ENCODE data around the gene TXNRD1. TPM values are rescaled to one million over a fixed set of nuclear protein-coding genes. Genes with fewer than 3 reads are reported as not detected.
"Not testable (repeated sequence)": the region's sequence is repeated elsewhere in the genome, so short reads cannot be mapped to it uniquely, and the experiment has no call there.

TXNRD1 gene
- total RNA-seq, 2 donors from 2014 or later = 107 to 185 TPM

- intact Hi-C loops (cut with DNase I) = no loop called here
- no peak for DNase-seq (ENCODE audit: low spot score)
These were observed 27.0 kb upstream of the TXNRD1 start for GRCh38 chr12:104188534-104188933.

GRCh38 chr12:104189915-104190555, 25.5 kb upstream of the TXNRD1 start:
- DNase-seq (ENCODE audit: low spot score) = no peak
- intact Hi-C loops (cut with DNase I) = no loop called here

GRCh38 chr12:104190641-104191176, 24.9 kb upstream of the TXNRD1 start:
- intact Hi-C loops (cut with DNase I) = no loop called here
- DNase-seq (ENCODE audit: low spot score) = no peak

- intact Hi-C loops (cut with DNase I) = no loop called here
- no peak for DNase-seq (ENCODE audit: low spot score)
These were observed 18.3 kb upstream of the TXNRD1 start for GRCh38 chr12:104197264-104197663.

- DNase-seq (ENCODE audit: low spot score) = no peak
- intact Hi-C loops (cut with DNase I) = loop anchor here (5.0 to 10.0 kb wide), 2 partner anchors 155 to 157 kb away; no protein-coding TSS in a partner anchor
These were observed 15.6 kb upstream of the TXNRD1 start for GRCh38 chr12:104199964-104200363.

GRCh38 chr12:104201238-104202001, 14.2 kb upstream of the TXNRD1 start:
- no peak for DNase-seq (ENCODE audit: low spot score)
- intact Hi-C loops (cut with DNase I) = loop anchor here (5.0 to 10.0 kb wide), 2 partner anchors 153 to 156 kb away; no protein-coding TSS in a partner anchor

- intact Hi-C loops (cut with DNase I) = loop anchor here (5.0 to 10.0 kb wide), 2 partner anchors 150 to 152 kb away; no protein-coding TSS in a partner anchor
These were observed 10.7 kb upstream of the TXNRD1 start for GRCh38 chr12:104204690-104205480.

GRCh38 chr12:104207416-104208205, 8.0 kb upstream of the TXNRD1 start:
- DNase-seq (ENCODE audit: low spot score) = no peak
- intact Hi-C loops (cut with DNase I) = loop anchor here in 1 of 2 donors (10.0 kb wide), 1 partner anchor 147 kb away; no protein-coding TSS in a partner anchor

More at GRCh38 chr12:104204690-104205480, 10.7 kb upstream of the TXNRD1 start:
- no peak for DNase-seq (ENCODE audit: low spot score)

- intact Hi-C loops (cut with DNase I) = loop anchor here in 1 of 2 donors (1.0 to 10.0 kb wide), 2 partner anchors 18 to 82 kb away; no protein-coding TSS in a partner anchor
- DNase-seq (ENCODE audit: low spot score) = no peak
These were observed 3.1 kb upstream of the TXNRD1 start for GRCh38 chr12:104212516-104212915.

- no peak for DNase-seq (ENCODE audit: low spot score)
- intact Hi-C loops (cut with DNase I) = loop anchor here in 1 of 2 donors (10.0 kb wide), 1 partner anchor 81 kb away; no protein-coding TSS in a partner anchor
These were observed 1.6 kb upstream of the TXNRD1 start for GRCh38 chr12:104213952-104214351.

GRCh38 chr12:104216521-104216924, 944 bp downstream of the TXNRD1 start:
- intact Hi-C loops (cut with DNase I) = loop anchor here (5.0 to 10.0 kb wide), 2 partner anchors 71 to 78 kb away; no protein-coding TSS in a partner anchor
- no peak for DNase-seq (ENCODE audit: low spot score)

GRCh38 chr12:104218506-104218905, 2.9 kb downstream of the TXNRD1 start:
- DNase-seq (ENCODE audit: low spot score) = not testable (repeated sequence)
- intact Hi-C loops (cut with DNase I) = loop anchor here (5.0 to 10.0 kb wide), 2 partner anchors 69 to 76 kb away; no protein-coding TSS in a partner anchor

GRCh38 chr12:104218935-104219334, 3.4 kb downstream of the TXNRD1 start:
- intact Hi-C loops (cut with DNase I) = loop anchor here (5.0 to 10.0 kb wide), 2 partner anchors 68 to 76 kb away; no protein-coding TSS in a partner anchor
- no peak for DNase-seq (ENCODE audit: low spot score)

GRCh38 chr12:104219361-104219892, 3.8 kb downstream of the TXNRD1 start:
- no peak for DNase-seq (ENCODE audit: low spot score)
- intact Hi-C loops (cut with DNase I) = loop anchor here (5.0 to 10.0 kb wide), 2 partner anchors 68 to 75 kb away; no protein-coding TSS in a partner anchor

- no peak for DNase-seq (ENCODE audit: low spot score)
- intact Hi-C loops (cut with DNase I) = loop anchor here (5.0 to 10.0 kb wide), 2 partner anchors 67 to 75 kb away; no protein-coding TSS in a partner anchor
These were observed 4.4 kb downstream of the TXNRD1 start for GRCh38 chr12:104219908-104220404.

GRCh38 chr12:104220931-104221330, 5.4 kb downstream of the TXNRD1 start:
- intact Hi-C loops (cut with DNase I) = no loop called here
- no peak for DNase-seq (ENCODE audit: low spot score)

- intact Hi-C loops (cut with DNase I) = loop anchor here in 1 of 2 donors (1.0 kb wide), 1 partner anchor 41 kb away; no protein-coding TSS in a partner anchor
- DNase-seq (ENCODE audit: low spot score) = no peak
These were observed 7.4 kb downstream of the TXNRD1 start for GRCh38 chr12:104222976-104223375.
